Measurements from ENCODE around the gene ZBTB7C.

The ZBTB7C gene

GRCh38 chr18:48219037-48219809 is 190.0 kb downstream of the ZBTB7C start:
- H3K27ac ChIP-seq: no peak overlapping the region
- no peak for TF ChIP-seq CTCF (conservative IDR thresholded peaks at IDR 0.05)
- no peak for TF ChIP-seq ZFX (IDR thresholded peaks at IDR 0.05)

- no peak for TF ChIP-seq ZFX (IDR thresholded peaks at IDR 0.05)
- TF ChIP-seq CTCF (conservative IDR thresholded peaks at IDR 0.05): no peak
- H3K27ac ChIP-seq: no peak overlapping the region
These were observed 190.7 kb downstream of the ZBTB7C start for GRCh38 chr18:48218285-48219022.

GRCh38 chr18:48217258-48218250 is 191.6 kb downstream of the ZBTB7C start:
- TF ChIP-seq CTCF (conservative IDR thresholded peaks at IDR 0.05) (no peak), ZFX (IDR thresholded peaks at IDR 0.05) (no peak)
- no peak overlapping the region for H3K27ac ChIP-seq

- TF ChIP-seq ZFX (IDR thresholded peaks at IDR 0.05): no peak
- no peak for TF ChIP-seq CTCF (conservative IDR thresholded peaks at IDR 0.05)
- H3K27ac ChIP-seq: no peak overlapping the region
These were observed 192.4 kb downstream of the ZBTB7C start for GRCh38 chr18:48216639-48217257.

- H3K27ac ChIP-seq: no peak overlapping the region
- TF ChIP-seq ZFX (IDR thresholded peaks at IDR 0.05) (no peak), CTCF (conservative IDR thresholded peaks at IDR 0.05) (no peak)
These were observed 193.1 kb downstream of the ZBTB7C start for GRCh38 chr18:48215876-48216638.

GRCh38 chr18:48213791-48214190 is 195.4 kb downstream of the ZBTB7C start:
- H3K27ac ChIP-seq: no peak overlapping the region
- TF ChIP-seq CTCF (conservative IDR thresholded peaks at IDR 0.05) (no peak), ZFX (IDR thresholded peaks at IDR 0.05) (no peak)
